Large intestine (tissue), 3 donors: ENCODE data around the gene CADM1. TPM values are rescaled to one million over a fixed set of nuclear protein-coding genes. Genes with fewer than 3 reads are reported as not detected.

ENCODE experiments used
- DNase-seq, 2 donors: peaks; one replicate each; pipeline versions ENCODE4 v3.0.0 to v3.0.0-alpha.2; 2013
- H3K27ac ChIP-seq: one replicate; pipeline ENCODE4 v1.5.1; 2013; ENCODE audit warnings: low read length
- H3K27me3 ChIP-seq: 2 replicates; pipeline ENCODE4 v1.6.1; 2013; ENCODE audit warnings: low read length; ENCODE audit not compliant: control insufficient read depth, insufficient read depth
- H3K36me3 ChIP-seq: 2 replicates; pipeline ENCODE4 v1.6.1; 2013; ENCODE audit warnings: low read length; ENCODE audit not compliant: control insufficient read depth, insufficient read depth
- H3K4me1 ChIP-seq: one replicate; pipeline ENCODE4 v1.6.1; 2013; ENCODE audit warnings: low read length; ENCODE audit not compliant: control insufficient read depth, insufficient read depth
- H3K4me3 ChIP-seq: one replicate; pipeline ENCODE4 v1.5.1; 2013; ENCODE audit warnings: low read length
- H3K9me3 ChIP-seq: one replicate; pipeline ENCODE4 v1.6.1; 2013; ENCODE audit warnings: mild to moderate bottlenecking, low read depth, low read length, moderate library complexity; ENCODE audit not compliant: control insufficient read depth
- WGBS: methylation state at CpG from one replicate; pipeline ENCODE4 v1.1.5; 2013; ENCODE audit warnings: low lambda C conversion rate; ENCODE audit not compliant: insufficient coverage; 5-methylcytosine and 5-hydroxymethylcytosine counted together
- polyA plus RNA-seq: library from polyadenylated mRNA; unstranded; fragments of 120-200 nt; gene quantifications from one replicate; pipeline ENCODE4 v1.2.1, GENCODE V29; 2013

CADM1 gene
- polyA plus RNA-seq, 1 donor: 32.7 TPM

- H3K27me3 ChIP-seq: no peaks in the 10 kb centered on the region
- no peak overlapping the region for H3K27ac ChIP-seq
- 40% methylated on average over 1 of the region's 12 CpGs for WGBS
- no peak overlapping the region for H3K4me3 ChIP-seq
- peak; percentile 38 to 54 for DNase-seq
- H3K36me3 ChIP-seq: no peaks in the 10 kb centered on the region
- H3K4me1 ChIP-seq: no peaks in the 10 kb centered on the region
- no peaks in the 10 kb centered on the region for H3K9me3 ChIP-seq
Measured at GRCh38 chr11:115324581-115325432, 179.4 kb downstream of the CADM1 start.

- DNase-seq: no peak
- Histone ChIP-seq H3K9me3 (no peaks in the 10 kb centered on the region), H3K4me3 (no peak overlapping the region), H3K36me3 (no peaks in the 10 kb centered on the region), H3K4me1 (no peaks in the 10 kb centered on the region), H3K27ac (no peak overlapping the region), H3K27me3 (no peaks in the 10 kb centered on the region)
- 100% methylated on average over 3 of the region's 4 CpGs for WGBS
Measured at GRCh38 chr11:115322553-115323203, 181.5 kb downstream of the CADM1 start.

GRCh38 chr11:115321605-115322289 is 182.5 kb downstream of the CADM1 start:
- peaks cover 4% of the 10 kb centered on the region for H3K4me1 ChIP-seq
- 100% methylated on average over 1 of the region's 6 CpGs for WGBS
- no peak for DNase-seq
- H3K36me3 ChIP-seq: no peaks in the 10 kb centered on the region
- no peak overlapping the region for H3K27ac ChIP-seq
- H3K4me3 ChIP-seq: no peak overlapping the region
- H3K27me3 ChIP-seq: no peaks in the 10 kb centered on the region
- H3K9me3 ChIP-seq: no peaks in the 10 kb centered on the region

GRCh38 chr11:115317277-115318185 is 186.7 kb downstream of the CADM1 start:
- WGBS: 100% methylated on average over 1 of the region's 6 CpGs
- Histone ChIP-seq H3K27ac (peak overlapping the region; percentile 28), H3K4me1 (peaks cover 4% of the 10 kb centered on the region), H3K27me3 (no peaks in the 10 kb centered on the region), H3K36me3 (no peaks in the 10 kb centered on the region), H3K4me3 (no peak overlapping the region), H3K9me3 (no peaks in the 10 kb centered on the region)
- DNase-seq: peak in 1 of 2 donors; percentile 39

GRCh38 chr11:115316696-115317095 is 187.5 kb downstream of the CADM1 start:
- H3K27me3 ChIP-seq: no peaks in the 10 kb centered on the region
- no peaks in the 10 kb centered on the region for H3K9me3 ChIP-seq
- peak; percentile 69 to 84 for DNase-seq
- peaks cover 4% of the 10 kb centered on the region for H3K4me1 ChIP-seq
- H3K4me3 ChIP-seq: no peak overlapping the region
- WGBS: 37% methylated on average over 3 of the region's 5 CpGs
- H3K36me3 ChIP-seq: no peaks in the 10 kb centered on the region
- peak overlapping the region; percentile 28 for H3K27ac ChIP-seq

- WGBS: no CpG with 5 or more reads among the region's 3 CpGs
- H3K4me1 ChIP-seq: peaks cover 4% of the 10 kb centered on the region
Measured at GRCh38 chr11:115314330-115314920, 189.8 kb downstream of the CADM1 start.

GRCh38 chr11:115313224-115313838 is 190.9 kb downstream of the CADM1 start:
- Histone ChIP-seq H3K4me1 (peaks cover 4% of the 10 kb centered on the region), H3K27ac (no peak overlapping the region), H3K4me3 (no peak overlapping the region), H3K27me3 (no peaks in the 10 kb centered on the region), H3K9me3 (no peaks in the 10 kb centered on the region), H3K36me3 (no peaks in the 10 kb centered on the region)
- DNase-seq: no peak
- no CpG with 5 or more reads among the region's 2 CpGs for whole genome bisulfite sequencing

More at GRCh38 chr11:115314330-115314920, 189.8 kb downstream of the CADM1 start:
- Histone ChIP-seq H3K9me3 (no peaks in the 10 kb centered on the region), H3K4me3 (no peak overlapping the region), H3K27me3 (no peaks in the 10 kb centered on the region), H3K36me3 (no peaks in the 10 kb centered on the region), H3K27ac (no peak overlapping the region)
- no peak for DNase-seq

GRCh38 chr11:115311949-115312348 is 192.3 kb downstream of the CADM1 start:
- H3K27ac ChIP-seq: no peak overlapping the region
- no peak overlapping the region for H3K4me3 ChIP-seq
- peaks cover under 1% of the 10 kb centered on the region for H3K4me1 ChIP-seq
- 88% methylated on average over 1 of the region's 3 CpGs for WGBS
- no peaks in the 10 kb centered on the region for H3K27me3 ChIP-seq
- no peaks in the 10 kb centered on the region for H3K9me3 ChIP-seq
- no peak for DNase-seq
- H3K36me3 ChIP-seq: no peaks in the 10 kb centered on the region

- no peaks in the 10 kb centered on the region for H3K27me3 ChIP-seq
- 100% methylated on average over 1 of the region's 1 CpG for WGBS
- no peak overlapping the region for H3K27ac ChIP-seq
Measured at GRCh38 chr11:115306689-115307088, 197.5 kb downstream of the CADM1 start.

More at GRCh38 chr11:115306689-115307088, 197.5 kb downstream of the CADM1 start:
- Histone ChIP-seq H3K36me3 (no peaks in the 10 kb centered on the region), H3K4me3 (no peak overlapping the region), H3K9me3 (no peaks in the 10 kb centered on the region), H3K4me1 (no peaks in the 10 kb centered on the region)
- no peak for DNase-seq
